HFFc6 (cell line): ENCODE results near the gene MCC. TPM values are rescaled to one million over a fixed set of nuclear protein-coding genes. Genes with fewer than 3 reads are reported as not detected.

ENCODE experiments used
- DNase-seq: peaks from one replicate; pipeline ENCODE4 v3.0.0-alpha.2; 2018
- H3K27ac Mint-ChIP-seq: 2 replicates; pipeline ENCODE4 v1.8.0; 2020; ENCODE audit warnings: mild to moderate bottlenecking, mixed read lengths
- H3K27me3 Mint-ChIP-seq: 2 replicates; pipeline ENCODE4 v1.8.0; 2021; ENCODE audit warnings: mild to moderate bottlenecking, moderate library complexity, mixed read lengths; ENCODE audit not compliant: insufficient read depth
- H3K36me3 Mint-ChIP-seq: 2 replicates; pipeline ENCODE4 v1.8.0; 2021; ENCODE audit warnings: low read depth, mixed read lengths
- H3K4me1 Mint-ChIP-seq: 2 replicates; pipeline ENCODE4 v1.8.0; 2020; ENCODE audit warnings: low read depth, mixed read lengths
- H3K4me3 Mint-ChIP-seq: 2 replicates; pipeline ENCODE4 v1.8.0; 2020; ENCODE audit warnings: mild to moderate bottlenecking, moderate library complexity, mixed read lengths
- H3K9me3 Mint-ChIP-seq: 2 replicates; pipeline ENCODE4 v1.8.0; 2020; ENCODE audit warnings: mild to moderate bottlenecking, mixed read lengths
- total RNA-seq, 6 experiments: library from RNA; stranded (reverse); fragmentation: NEBNext Ultra II Directional; extraction: Animal tissue kit (Norgen Biotek cat#: 25700); gene quantifications; 2 replicates in 1 of 6; 3 replicates in 5 of 6; pipeline ENCODE4 v1.2.3, GENCODE V29; 2021
- TF ChIP-seq, protein P1 (sequence below): fragments of 200-600 bp; sonication (generic); IDR thresholded peaks from 2 replicates; pipeline ENCODE4 v1.5.0; 2021; ENCODE audit warnings: antibody characterized with exemption, mild to moderate bottlenecking

Gene MCC
- total RNA-seq, 6 experiments from 2014 or later = 2.5 to 4.9 (median 3.0) TPM

DNA sequence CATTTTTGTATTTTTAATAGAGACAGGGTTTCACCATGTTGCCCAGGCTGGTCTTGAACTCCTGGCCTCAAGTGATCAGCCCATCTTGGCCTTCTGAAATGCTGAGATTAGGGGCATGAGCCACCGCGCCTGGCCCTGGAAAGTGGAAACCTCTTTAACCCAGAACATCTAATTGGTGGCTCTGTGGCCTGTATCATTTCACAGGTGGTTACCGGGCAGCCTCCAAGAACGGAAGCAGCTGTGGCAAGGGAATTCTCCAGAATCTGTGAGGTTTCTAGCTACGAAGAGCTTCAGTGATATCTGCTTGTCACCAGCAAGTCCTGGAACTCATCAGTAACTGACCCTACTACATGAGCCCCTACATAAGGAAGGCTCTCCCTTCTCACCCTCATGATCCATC is 316.7 kb downstream of the MCC start:
- no peak for DNase-seq
- Mint-ChIP-seq H3K27ac (no peak overlapping the region), H3K27me3 (peaks cover 17% of the 10 kb centered on the region), H3K4me3 (no peak overlapping the region), H3K36me3 (no peaks in the 10 kb centered on the region), H3K9me3 (no peaks in the 10 kb centered on the region), H3K4me1 (peaks cover 12% of the 10 kb centered on the region)
- TF ChIP-seq, protein P1, sequence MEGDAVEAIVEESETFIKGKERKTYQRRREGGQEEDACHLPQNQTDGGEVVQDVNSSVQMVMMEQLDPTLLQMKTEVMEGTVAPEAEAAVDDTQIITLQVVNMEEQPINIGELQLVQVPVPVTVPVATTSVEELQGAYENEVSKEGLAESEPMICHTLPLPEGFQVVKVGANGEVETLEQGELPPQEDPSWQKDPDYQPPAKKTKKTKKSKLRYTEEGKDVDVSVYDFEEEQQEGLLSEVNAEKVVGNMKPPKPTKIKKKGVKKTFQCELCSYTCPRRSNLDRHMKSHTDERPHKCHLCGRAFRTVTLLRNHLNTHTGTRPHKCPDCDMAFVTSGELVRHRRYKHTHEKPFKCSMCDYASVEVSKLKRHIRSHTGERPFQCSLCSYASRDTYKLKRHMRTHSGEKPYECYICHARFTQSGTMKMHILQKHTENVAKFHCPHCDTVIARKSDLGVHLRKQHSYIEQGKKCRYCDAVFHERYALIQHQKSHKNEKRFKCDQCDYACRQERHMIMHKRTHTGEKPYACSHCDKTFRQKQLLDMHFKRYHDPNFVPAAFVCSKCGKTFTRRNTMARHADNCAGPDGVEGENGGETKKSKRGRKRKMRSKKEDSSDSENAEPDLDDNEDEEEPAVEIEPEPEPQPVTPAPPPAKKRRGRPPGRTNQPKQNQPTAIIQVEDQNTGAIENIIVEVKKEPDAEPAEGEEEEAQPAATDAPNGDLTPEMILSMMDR = no peak

DNA sequence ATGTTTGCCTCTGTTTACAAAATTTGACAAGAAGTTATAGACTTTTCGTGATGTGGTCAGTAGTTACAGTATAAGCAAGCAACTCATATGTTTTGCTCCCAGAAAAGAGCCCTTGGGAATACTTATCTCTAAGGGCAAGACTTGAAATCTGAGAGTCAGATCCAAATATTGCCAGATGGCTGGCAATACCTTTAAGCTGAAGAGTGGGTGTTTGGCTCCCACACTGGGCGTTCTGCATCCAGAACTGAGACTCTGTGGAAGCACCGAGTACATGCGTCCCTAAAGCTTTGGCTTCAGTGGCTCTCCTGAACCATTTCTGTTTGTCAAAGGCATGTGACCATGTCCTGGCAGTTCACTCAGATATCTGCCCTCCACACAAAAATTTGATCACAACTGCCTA is 317.5 kb downstream of the MCC start:
- TF ChIP-seq, protein P1 = no peak
- no peak overlapping the region for H3K27ac Mint-ChIP-seq
- H3K27me3 Mint-ChIP-seq = peaks cover 17% of the 10 kb centered on the region
- no peaks in the 10 kb centered on the region for H3K9me3 Mint-ChIP-seq
- no peak overlapping the region for H3K4me3 Mint-ChIP-seq
- H3K36me3 Mint-ChIP-seq = no peaks in the 10 kb centered on the region
- DNase-seq = no peak
- H3K4me1 Mint-ChIP-seq = peaks cover 20% of the 10 kb centered on the region

DNA sequence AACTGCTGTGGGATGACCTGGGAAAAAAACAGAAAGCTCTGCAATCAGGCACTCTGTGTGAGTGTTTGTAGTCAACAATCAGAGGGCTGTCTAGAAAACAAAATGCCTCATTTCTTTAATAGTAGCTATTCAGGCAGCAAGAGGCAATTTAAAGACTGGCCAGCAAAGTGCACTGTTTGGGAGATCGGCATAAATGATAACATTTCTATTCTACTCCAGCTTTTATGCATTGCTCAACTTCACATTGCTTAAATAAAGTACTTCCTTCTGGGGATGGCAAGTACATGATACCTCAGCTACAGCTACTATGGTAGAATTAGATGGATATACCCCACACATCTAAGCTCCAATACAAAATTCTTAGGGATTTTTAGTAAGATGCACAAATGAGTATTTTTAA is 318.5 kb downstream of the MCC start:
- Mint-ChIP-seq H3K27me3 (peaks cover 17% of the 10 kb centered on the region), H3K4me1 (peaks cover 21% of the 10 kb centered on the region)
- no peak for DNase-seq

DNA sequence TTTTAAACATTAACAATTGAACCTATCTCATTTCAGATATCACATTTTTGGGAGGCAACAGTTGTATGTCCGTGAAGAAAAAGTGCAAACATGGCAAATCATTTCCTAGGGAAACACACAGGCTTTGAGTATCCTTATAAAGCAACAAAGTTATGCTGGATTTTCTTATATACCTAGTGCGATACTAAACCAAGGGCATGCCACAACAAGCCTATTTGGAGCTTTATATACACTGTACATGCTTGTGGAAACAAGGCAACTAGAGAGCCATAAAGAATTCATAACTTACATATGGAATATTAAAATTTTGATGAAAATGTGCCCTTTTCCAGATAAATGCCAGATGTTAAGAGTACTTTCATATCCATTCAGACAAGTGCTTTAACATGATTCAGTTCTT is 320.3 kb downstream of the MCC start:
- no peak overlapping the region for H3K4me3 Mint-ChIP-seq
- no peak overlapping the region for H3K27ac Mint-ChIP-seq
- peaks cover 17% of the 10 kb centered on the region for H3K27me3 Mint-ChIP-seq
- no peaks in the 10 kb centered on the region for H3K36me3 Mint-ChIP-seq
- H3K9me3 Mint-ChIP-seq = no peaks in the 10 kb centered on the region
- no peak for DNase-seq
- TF ChIP-seq, protein P1 = no peak
- peaks cover 27% of the 10 kb centered on the region for H3K4me1 Mint-ChIP-seq

More for the DNA sequence above, 318.5 kb downstream of the MCC start:
- no peaks in the 10 kb centered on the region for H3K9me3 Mint-ChIP-seq
- TF ChIP-seq, protein P1 = no peak
- no peak overlapping the region for H3K4me3 Mint-ChIP-seq
- H3K36me3 Mint-ChIP-seq = no peaks in the 10 kb centered on the region
- H3K27ac Mint-ChIP-seq = no peak overlapping the region

DNA sequence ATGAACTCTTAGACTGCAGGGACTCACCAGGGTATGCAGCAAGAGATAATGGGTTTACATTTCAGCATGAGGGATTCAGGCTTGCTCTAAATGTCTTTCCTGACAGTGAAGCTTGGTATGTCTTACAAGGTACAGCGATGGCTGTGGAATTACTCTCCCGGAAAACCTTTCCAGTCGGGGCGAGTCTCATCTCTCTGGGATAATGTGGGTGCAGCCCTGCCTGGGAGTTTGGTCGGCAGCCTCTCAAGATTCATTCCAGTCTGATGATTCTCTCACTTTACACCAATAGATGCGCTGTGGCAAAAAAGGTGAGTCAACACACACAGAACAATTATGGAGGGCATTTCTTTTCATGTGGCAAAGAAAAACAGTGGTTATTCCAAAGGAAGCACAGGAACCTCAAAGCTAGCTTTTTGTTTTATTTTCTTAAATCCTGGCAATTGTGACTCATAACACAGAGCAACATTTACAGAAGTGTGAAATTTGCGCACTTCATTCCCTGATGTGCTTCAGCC is 321.3 kb downstream of the MCC start:
- peak overlapping the region; percentile 74 for H3K4me3 Mint-ChIP-seq
- no peaks in the 10 kb centered on the region for H3K9me3 Mint-ChIP-seq
- TF ChIP-seq, protein P1 = no peak
- H3K27ac Mint-ChIP-seq = peak overlapping the region; percentile 83
- DNase-seq = peak; percentile 90
- H3K27me3 Mint-ChIP-seq = peaks cover 13% of the 10 kb centered on the region
- peaks cover 33% of the 10 kb centered on the region for H3K4me1 Mint-ChIP-seq
- no peaks in the 10 kb centered on the region for H3K36me3 Mint-ChIP-seq

DNA sequence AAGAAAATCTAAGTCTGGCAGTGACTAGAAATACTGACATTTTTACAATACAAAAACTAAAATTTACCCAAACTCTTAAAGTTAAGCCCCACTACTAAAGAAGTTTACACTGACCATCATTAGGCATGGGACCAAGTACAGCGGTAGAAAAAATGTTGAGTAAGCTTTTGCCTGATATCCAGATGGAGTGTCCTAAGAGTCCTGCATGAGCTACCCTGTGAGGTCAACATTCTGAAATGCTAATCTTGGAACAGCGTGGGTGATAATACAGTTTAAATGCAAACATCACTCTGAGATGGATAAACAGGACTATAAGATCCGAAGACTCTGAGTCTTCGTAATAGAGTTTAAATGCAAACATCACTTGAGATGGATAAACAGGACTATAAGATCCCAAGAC is 322.0 kb downstream of the MCC start:
- no peaks in the 10 kb centered on the region for H3K36me3 Mint-ChIP-seq
- TF ChIP-seq, protein P1 = no peak
- DNase-seq = peak; percentile 14
- peaks cover 10% of the 10 kb centered on the region for H3K27me3 Mint-ChIP-seq
- H3K4me1 Mint-ChIP-seq = peaks cover 33% of the 10 kb centered on the region
- no peak overlapping the region; the same call in 1 of the 2 replicates for H3K4me3 Mint-ChIP-seq
- H3K9me3 Mint-ChIP-seq = no peaks in the 10 kb centered on the region
- H3K27ac Mint-ChIP-seq = peak overlapping the region; percentile 83; the same call in 1 of the 2 replicates
